Lower leg skin (tissue), 4 donors: Measurements from ENCODE around the gene MCTP1. TPM values are rescaled to one million over a fixed set of nuclear protein-coding genes. Genes with fewer than 3 reads are reported as not detected.

Source experiments
- DNase-seq, 2 donors: peaks; one replicate each; pipeline ENCODE4 v3.0.0-alpha.2; 2019; ENCODE audit warnings: low spot score in 2 of 2
- H3K4me3 ChIP-seq: fragments of 200-600 bp; sonication (generic); 2 replicates; pipeline ENCODE4 v1.5.1; 2017; ENCODE audit warnings: mild to moderate bottlenecking, low read depth; ENCODE audit not compliant: poor library complexity, severe bottlenecking
- CTCF ChIP-seq, 3 donors: fragments of 450-650 bp; IDR thresholded peaks; one replicate each; pipeline ENCODE4 v1.5.1; 2016; ENCODE audit warnings: antibody characterized with exemption in 3 of 3, mild to moderate bottlenecking in 3 of 3, moderate library complexity in 2 of 3
- POLR2A ChIP-seq, 2 donors: fragments of 450-650 bp; IDR thresholded peaks; one replicate each; pipeline ENCODE4 v1.6.1; 2016 to 2017; ENCODE audit warnings: antibody characterized with exemption in 2 of 2, mild to moderate bottlenecking in 1 of 2, moderate library complexity in 1 of 2
- WGBS, 2 donors: methylation state at CpG; one replicate each; pipeline ENCODE4 v1.1.5; 2018; 5-methylcytosine and 5-hydroxymethylcytosine counted together
- intact Hi-C: fragments of 100-400 bp; cut with DNase I; formaldehyde crosslinking; loops from one replicate; pipeline ENCODE4 v1.15.0; 2023; ENCODE audit warnings: low total_unique reads
- total RNA-seq, 4 donors: library from RNA; depleted of rRNA; stranded (reverse); fragments of >200 nt; gene quantifications; one replicate each; pipeline ENCODE4 v1.1.0, GENCODE V29; 2016

Gene MCTP1
- total RNA-seq, 4 donors from 2014 or later, result 6.3 to 36.5 (median 9.8) TPM

- intact Hi-C loops, result no loop called here
- 87 to 92% methylated on average over 2 of the region's 2 CpGs for WGBS, 2 donors
- TF ChIP-seq CTCF (IDR thresholded peaks at IDR 0.05) (no peak), POLR2A (IDR thresholded peaks at IDR 0.05) (no peak)
These were observed 129.0 kb downstream of the MCTP1 start for GRCh38 chr5:95155888-95156287.

GRCh38 chr5:95153511-95153910, 131.4 kb downstream of the MCTP1 start:
- H3K4me3 ChIP-seq, result no peak overlapping the region
- 20 to 22% methylated on average over 2 of the region's 2 CpGs for WGBS, 2 donors
- no peak for DNase-seq
- TF ChIP-seq POLR2A (IDR thresholded peaks at IDR 0.05), result no peak
- TF ChIP-seq CTCF (IDR thresholded peaks at IDR 0.05), result no peak
- intact Hi-C loops, result no loop called here

More at GRCh38 chr5:95155888-95156287, 129.0 kb downstream of the MCTP1 start:
- H3K4me3 ChIP-seq, result no peak overlapping the region
- DNase-seq, result no peak

GRCh38 chr5:95152535-95152934, 132.4 kb downstream of the MCTP1 start:
- TF ChIP-seq POLR2A (IDR thresholded peaks at IDR 0.05) (no peak), CTCF (IDR thresholded peaks at IDR 0.05) (no peak)
- intact Hi-C loops, result no loop called here
- DNase-seq, result no peak
- H3K4me3 ChIP-seq, result no peak overlapping the region
- WGBS, 2 donors, result 37 to 40% methylated on average over 2 of the region's 2 CpGs

- intact Hi-C loops, result no loop called here
- H3K4me3 ChIP-seq, result no peak overlapping the region
- TF ChIP-seq CTCF (IDR thresholded peaks at IDR 0.05) (no peak), POLR2A (IDR thresholded peaks at IDR 0.05) (no peak)
- no peak for DNase-seq
- 45 to 51% methylated on average over 1 of the region's 1 CpG for WGBS, 2 donors
These were observed 132.8 kb downstream of the MCTP1 start for GRCh38 chr5:95152131-95152530.

GRCh38 chr5:95151694-95152093, 133.2 kb downstream of the MCTP1 start:
- no peak for DNase-seq
- 80 to 87% methylated on average over 4 of the region's 4 CpGs for whole genome bisulfite sequencing, 2 donors
- TF ChIP-seq POLR2A (IDR thresholded peaks at IDR 0.05), result no peak
- TF ChIP-seq CTCF (IDR thresholded peaks at IDR 0.05), result no peak
- intact Hi-C loops, result no loop called here
- H3K4me3 ChIP-seq, result no peak overlapping the region

GRCh38 chr5:95149387-95149786, 135.5 kb downstream of the MCTP1 start:
- no peak for DNase-seq
- H3K4me3 ChIP-seq, result no peak overlapping the region
- WGBS, 2 donors, result 96 to 97% methylated on average over 3 to 4 of the region's 4 CpGs
- TF ChIP-seq POLR2A (IDR thresholded peaks at IDR 0.05) (no peak), CTCF (IDR thresholded peaks at IDR 0.05) (no peak)
- intact Hi-C loops, result no loop called here
